Activated CD4-positive, alpha-beta T cell treated with anti-CD3 and anti-CD28 coated beads, Interleukin-2, amount 50 U/mL, for 1 hour (primary cell): ENCODE results near the gene TMIGD1.
"Not testable (repeated sequence)": the region's sequence is repeated elsewhere in the genome, so short reads cannot be mapped to it uniquely, and the experiment has no call there.

Experiments used
- DNase-seq: peaks from one replicate; pipeline ENCODE4 v3.0.0-alpha.2; 2020

TMIGD1 gene

DNA sequence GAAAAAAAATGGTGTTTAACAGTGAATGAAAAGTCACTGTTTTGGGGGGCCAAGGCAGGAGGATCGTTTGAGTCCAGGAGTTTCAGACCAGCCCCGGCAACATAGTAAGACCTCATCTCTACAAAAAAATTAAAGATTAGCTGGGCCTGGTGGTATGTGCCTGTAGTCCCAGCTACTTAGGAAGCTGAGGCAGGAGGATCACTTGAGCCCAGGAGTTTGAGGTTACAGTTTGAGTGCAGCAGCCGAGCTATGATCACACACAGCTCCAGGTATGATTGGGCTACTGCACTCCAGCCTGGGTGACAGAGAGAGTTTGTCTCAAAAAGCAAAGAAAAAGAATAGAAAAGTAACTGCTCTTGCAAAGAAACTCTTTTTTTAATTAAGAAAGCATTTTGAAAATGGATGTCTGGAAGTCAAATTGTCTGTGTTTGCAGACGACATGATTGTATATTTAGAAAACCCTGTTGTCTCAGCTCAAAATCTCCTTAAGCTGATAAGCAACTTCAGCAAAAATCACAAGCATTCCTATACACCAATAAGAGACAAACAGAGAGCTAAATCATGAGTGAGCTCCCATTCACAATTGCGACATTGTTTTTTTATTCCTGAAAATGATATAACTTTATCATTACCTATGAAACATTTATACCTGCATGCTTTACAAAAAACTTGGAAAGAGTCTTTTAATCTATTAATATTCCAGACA is 24.4 kb upstream of the TMIGD1 start:
- DNase-seq, result no peak

DNA sequence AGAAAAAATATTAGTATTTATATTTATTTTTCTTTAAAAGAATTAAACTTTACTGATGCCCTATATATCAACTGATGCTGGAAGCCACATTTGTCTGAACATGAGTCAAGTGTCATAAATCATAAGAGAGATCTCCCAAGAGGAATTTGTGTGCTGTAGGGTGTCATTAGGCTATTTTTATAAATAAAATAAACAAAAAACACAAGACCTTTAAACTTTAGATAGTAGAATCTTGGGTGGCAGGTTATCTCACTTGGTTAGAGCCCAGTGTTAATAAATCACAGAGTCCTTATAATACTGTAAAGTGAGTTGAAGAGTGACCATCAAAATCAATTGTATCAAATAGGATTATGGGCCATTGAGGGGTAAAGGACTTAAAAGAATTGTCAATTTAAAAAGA is 23.6 kb upstream of the TMIGD1 start:
- no peak for DNase-seq

DNA sequence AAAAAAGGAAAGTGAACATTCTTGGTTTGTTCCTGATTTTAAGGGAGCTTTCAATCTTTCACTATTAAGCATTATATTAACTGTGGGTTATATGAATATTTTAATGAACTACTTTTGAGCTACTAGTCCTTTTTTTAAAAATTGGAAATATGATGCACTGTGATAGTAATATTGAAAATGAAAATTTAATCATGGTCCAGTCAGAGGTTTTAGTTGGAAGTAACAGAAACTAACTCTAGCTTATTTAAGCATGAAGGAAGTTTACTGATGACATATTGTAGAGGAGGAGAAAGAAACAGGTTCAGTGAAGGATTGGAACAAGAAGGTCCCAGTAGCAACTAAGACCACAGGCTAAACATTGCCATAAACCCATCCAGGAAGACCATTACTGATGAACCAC is 20.8 kb upstream of the TMIGD1 start:
- DNase-seq, result no peak

DNA sequence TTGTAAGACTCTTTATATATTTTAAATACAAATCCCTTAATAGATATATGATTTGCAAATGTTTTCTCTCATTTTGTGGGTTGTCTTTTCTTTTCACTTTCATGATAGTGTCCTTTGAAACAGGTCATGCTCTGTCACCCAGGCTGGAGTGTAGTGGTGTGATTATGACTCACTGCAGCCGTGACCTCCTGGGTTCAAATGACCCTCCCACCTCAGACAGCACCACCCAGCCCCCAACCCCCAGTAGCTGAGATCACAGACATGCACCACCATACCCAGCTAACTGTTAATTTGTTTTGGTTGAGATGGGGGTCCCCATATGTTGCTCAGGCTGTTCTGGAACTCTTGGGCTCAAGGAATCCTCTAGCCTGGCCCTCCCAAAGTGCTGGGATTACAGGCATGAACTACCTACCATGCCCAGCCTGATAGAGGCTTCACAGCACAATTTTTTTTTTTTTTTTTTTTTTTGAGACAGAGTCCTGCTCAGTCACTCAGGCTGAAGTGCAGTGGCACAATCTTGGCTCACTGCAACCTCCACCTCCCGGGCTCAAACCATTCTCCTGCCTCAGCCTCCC is 18.5 kb upstream of the TMIGD1 start:
- DNase-seq, result no peak

DNA sequence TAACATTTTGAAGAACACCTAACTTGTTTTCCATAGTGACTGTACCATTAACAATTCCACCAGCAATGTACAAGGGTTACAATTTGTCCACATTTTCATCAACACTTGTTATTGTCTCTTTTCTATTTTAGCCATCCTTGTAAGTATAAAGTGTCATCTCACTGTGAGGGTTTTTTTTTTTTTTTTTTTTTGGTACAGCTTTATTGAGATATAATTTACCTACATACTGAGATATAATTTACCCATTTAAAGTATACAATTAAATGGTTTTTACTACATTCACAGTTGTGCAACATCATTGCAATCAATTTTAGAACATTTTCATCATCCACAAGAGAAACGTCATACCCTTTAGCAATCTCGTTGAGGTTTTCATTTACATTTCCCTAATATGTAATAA is 17.9 kb upstream of the TMIGD1 start:
- no peak for DNase-seq

DNA sequence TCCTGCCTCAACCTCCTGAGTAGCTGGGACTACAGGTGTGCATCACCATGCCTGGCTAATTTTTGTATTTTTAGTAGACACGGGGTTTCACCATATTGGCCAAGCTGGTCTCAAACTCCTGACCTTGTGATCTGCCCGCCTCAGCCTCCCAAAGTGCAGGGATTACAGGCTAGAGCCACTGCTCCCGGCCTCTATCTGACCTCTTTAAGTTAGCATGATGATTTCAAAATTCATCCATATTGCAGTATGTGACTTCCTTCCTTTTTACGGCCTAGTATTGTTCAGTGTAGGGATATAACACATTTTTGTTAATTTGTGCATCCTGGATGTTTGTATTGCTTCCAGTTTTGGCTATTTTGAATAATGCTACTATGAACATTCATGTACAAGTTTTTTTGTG is 17.4 kb upstream of the TMIGD1 start:
- DNase-seq, result not testable (repeated sequence)

DNA sequence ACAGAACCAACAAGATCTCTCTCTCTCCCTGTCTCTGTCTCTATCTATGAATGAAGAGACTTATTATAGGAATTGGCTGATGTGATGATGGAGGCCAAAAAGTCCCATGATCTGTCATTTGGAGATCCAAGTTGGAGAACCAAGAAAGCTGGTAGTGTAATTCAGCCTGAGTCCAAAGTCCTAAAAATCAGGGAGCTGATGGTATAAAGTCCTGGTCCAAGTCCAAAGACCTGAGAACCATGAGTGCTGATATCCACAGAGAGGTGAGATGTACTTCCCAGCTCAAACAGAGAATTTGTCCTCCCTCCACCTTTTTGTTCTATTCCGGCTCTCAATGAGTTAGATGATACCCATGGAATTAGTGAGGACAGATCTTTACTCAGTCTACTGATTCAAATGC is 15.4 kb upstream of the TMIGD1 start:
- no peak for DNase-seq

DNA sequence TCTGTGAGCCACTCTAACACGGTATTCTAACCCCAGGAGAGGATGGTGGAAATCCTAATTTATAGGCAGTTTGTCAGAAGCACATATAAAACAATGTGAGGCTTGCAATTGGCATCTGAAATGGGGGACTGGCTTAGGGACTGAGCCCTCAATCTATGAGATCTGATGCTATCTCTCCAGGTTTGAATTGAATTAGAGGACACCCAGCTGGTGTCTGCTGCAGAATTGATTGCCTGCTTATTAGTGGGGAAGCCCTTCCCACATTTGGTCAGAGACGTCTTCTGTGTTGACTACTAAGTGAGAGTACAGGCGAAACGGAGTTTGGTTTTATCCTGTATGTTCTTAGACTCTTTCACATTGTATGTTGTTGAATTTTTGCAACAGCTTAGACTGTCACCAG is 13.6 kb upstream of the TMIGD1 start:
- DNase-seq, result no peak

DNA sequence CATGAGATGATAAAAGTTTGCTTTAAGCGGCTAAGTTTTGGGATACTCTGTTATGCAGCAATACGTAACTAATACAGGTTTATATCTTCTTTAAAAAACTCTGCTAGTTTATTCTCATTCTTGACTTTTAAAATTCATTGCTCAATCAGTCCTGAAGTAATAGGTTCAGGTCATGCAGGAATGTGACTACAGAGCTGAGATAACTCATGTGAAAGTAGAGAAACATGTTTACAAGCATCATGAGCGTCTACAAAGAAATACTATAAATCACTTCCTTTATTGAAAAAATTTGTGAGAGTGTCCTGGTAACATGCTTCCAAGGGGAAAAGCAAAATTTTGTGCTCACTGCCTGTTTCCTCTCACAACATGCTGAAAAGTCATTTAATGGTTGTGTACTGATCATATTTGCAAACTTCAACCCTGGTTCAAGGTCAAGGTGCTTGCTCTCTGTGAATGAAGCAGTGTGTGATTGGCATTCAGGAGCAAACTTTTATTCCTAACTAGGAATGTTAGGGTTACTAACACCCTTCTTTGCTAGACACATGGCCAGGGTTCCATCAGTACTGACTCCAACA is 12.5 kb upstream of the TMIGD1 start:
- no peak for DNase-seq

DNA sequence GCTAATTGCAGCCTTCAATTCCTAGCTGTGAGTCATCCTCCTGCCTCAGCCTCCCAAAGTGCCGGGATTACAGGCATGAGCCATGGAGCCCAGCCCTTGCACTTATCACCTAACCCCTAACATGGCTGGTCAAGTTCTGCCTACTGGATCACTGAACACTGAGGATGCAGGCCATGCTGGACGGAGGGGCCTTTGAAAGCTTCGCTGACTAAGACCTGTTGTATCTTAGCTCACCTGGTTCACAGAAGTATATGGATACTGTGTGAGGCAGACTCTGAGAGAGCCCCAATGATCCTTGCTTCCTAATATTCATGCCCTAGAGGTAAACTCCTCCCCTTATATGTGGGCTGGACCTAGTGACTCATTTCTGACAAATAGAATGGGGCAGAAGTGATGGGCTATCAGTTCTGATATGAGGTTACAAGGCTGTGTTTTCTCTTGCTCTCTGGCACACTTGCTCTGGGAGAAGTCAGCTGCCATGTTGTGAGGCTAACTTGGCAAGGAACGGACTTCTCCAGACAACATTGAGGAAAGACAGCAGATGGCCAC is 11.7 kb upstream of the TMIGD1 start:
- no peak for DNase-seq

DNA sequence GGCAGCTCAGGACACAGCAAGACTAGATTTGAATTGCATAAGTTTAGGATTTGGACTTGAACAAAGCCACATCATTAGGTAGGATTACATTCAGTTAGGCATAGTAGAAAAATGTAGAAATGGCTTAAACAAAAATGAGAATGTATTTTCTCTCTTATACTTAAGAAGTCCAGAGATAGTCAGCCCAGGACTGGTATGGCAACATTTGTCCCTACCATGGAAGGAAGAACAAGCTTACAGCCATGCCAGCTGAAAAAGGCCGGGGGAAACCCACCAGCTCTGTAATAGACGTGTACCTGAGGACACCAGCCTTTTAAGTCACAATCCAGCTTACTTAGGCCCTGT is 11.2 kb upstream of the TMIGD1 start:
- no peak for DNase-seq

DNA sequence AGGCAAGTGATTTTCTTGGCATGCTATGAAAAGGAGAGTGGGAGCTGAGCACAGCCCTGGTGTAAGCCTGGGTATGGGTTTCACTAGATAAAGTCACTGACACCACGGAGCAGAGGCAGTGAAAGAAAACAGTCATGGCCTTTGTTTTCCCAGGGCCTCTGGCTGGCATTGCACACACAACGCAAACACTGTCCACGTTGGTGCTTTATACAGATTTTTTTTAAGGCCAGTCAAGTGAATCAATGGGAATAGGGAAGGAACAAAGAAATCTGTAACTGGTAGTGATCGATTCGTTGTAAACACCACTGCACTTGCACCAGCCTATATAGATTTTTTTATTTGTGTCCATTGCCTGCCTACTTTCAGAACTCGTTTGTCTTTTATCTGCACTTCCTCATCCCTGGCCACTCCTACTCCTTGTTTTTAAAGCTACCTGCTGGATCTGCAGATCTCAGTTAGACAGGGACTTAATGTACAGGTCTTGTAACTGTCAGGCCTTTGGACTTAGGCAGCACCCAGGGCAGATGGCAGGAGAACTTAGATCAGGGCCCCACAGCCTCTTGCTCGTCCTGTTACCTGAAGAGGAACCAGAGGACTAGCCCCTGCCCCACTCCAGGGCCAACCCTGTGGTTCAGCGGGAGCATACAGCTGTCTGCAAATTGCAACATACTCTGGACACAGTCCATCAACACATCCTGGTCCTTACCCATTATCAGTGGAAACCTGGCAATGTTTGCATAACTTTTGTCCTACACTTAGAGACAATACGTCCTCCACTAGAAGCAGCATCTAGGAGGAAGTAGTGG is 10.6 kb upstream of the TMIGD1 start:
- no peak for DNase-seq

DNA sequence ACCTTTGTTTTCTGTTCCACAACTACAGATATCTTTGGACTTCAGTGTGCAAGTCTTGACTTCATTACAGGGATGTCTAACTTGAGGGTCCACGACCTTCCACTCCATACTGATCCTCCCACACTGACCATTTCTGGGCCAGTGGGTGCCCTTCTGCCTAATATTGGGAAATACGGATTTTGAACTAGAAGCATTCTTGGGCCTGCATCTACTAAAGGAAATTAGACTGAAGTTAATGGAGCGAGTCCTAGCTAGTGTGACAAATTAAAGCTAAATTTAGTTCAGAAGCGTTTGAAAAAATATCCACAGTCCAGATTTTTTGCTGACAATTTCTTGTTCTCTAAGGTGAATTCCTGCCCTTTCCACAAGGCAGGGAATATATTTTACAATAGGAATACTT is 9.9 kb upstream of the TMIGD1 start:
- no peak for DNase-seq

DNA sequence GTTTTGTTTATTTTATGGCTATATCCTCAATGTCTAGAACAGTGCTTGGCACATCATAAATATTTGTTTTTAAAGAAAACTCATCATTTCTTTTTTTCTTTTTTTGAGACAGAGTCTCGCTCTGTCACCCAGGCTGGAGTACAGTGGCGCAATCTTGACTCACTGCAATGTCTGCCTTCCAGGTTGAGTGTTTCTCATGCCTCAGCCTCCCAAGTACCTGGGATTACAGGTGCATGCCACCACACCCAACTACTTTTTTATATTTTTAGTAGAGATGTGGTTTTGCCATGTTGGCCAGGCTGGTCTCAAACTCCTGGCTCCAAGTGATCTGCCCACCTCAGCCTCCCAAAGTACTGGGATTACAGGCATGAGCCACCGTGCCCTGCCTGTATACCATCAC is 9.4 kb upstream of the TMIGD1 start:
- DNase-seq, result not testable (repeated sequence)

DNA sequence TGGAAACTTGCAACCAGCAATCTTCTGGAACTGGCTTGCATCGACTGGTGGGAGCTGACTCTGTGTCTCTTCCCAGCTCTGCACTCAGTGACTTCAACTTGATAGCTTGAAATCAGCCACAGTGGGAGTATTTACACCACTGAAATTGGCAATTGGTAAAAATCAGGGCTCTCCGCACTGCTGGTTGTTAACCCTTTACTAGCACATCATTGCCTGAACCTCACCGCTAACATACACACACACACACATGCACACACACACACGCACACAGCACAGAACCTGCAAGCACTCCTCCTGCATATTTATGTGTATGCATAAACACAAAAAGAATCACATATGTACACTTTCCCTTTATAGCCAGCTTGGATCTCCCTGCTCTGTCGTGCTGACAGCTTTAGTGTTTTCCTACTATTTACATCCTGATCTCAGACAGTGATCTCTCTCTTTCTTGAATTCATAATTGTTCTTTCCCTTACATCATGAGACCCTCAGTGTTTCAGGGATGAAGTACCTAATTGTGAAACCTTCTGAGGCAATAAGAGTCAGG is 7.9 kb upstream of the TMIGD1 start:
- DNase-seq, result no peak

DNA sequence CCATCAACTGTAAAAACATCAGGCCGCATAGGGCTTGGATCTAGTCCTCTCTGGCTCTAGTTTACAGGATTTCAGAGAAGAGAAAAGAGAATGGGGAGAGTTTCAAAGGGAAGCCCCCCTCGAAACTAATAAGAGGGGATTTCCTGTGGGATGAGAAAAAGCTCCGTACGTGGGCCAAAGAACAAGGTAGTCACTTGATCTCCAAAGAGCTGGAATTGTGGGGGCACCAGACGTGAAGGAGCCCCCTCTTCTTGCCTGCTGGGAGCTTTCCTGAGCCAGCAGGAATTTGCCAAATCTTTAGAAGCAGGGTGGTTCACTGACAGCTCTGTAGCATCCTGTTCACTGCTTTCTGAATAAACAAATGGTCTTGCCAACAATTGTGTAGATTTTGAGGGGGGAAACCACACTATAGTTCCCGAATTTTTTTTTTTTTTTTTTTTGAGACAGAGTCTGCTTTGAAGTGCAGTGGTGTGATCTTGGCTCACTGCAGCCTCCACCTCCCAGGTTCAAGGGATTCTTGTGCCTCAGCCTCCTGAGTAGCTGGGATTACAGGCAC is 7.0 kb upstream of the TMIGD1 start:
- DNase-seq, result no peak

DNA sequence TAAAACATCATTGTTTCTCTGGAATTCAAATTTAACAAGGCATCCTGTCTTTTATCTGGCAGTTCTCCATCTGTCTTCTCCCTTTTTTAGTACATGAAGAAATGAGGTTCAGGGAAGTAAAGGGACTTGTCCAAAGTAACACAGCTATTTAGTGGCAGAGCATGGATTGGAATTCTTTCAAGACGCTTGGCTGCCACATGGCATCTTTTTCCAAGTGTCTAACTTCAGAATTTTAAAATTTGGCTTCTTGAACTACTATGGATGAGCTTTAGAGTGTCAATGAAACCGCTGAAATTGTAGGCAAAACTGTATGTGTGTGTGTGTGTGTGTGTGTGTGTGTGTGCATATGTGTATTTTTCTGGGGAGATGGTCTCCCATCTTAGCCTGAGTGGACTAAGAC is 5.2 kb upstream of the TMIGD1 start:
- DNase-seq, result no peak

DNA sequence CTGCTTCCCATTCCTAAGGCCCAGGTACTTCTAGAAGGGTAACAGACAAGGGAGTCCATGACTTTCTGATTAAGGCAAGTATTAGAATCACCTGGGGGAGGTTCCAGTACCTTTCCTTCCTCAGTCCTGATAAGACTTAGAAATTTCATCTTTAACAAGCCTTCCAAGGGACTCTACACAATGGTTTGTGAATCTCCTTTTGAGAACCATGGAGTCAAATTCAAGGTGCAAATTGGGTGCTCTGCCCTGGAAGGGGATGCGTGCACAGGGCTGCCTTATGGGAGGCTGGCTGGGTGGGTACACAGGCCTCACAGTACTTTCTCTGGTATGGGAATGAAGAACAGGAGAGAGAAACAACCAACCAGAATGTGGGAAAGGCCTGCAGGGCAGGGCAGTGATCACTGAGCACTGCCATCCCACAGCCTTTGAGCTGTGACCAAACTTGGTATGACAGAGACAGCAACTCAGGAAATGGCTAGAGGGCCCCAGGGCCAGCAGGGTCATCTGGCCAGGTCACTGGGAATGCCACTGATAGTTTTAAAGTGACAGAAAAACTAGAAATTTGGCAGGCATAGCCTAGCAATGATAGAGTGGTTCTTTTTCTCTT is 3.6 kb upstream of the TMIGD1 start:
- DNase-seq, result no peak

DNA sequence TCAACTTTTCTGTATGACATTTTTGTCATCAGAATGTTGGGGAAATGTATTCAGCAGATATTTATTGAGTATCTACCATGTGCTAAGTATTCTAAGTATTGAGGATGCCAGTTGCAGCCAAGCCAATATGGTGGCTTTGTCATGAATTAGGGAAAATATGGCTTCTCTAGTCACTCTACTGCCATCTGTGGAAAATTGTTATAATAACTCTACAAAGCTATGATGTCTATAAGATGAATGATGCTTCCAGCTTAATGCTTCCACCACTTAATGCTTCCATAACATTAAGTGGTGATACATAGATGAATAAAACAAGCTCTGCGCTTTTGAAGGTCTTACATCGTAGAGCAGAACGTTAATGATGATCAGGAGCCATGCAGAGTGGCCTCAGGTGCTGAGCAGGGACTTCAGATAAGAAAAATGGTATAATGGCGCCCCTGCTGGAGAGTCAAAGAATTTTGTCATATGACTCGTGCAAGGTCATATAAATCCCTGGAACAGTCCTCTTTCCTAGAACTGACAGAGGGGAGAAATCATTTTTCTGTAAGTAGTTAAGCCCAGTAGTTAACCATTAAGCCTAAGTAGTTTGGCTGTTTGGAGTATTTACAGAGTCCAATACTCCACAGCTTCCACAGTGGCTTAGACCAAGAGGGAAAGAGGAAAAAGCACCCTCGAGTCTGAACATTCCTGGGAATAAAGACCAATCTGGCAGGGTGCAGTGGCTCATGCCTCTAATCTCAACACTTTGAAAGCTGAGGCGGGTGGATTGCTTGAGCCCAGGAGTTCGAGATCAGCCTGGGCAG is 2.7 kb upstream of the TMIGD1 start:
- DNase-seq, result peak; percentile 53

DNA sequence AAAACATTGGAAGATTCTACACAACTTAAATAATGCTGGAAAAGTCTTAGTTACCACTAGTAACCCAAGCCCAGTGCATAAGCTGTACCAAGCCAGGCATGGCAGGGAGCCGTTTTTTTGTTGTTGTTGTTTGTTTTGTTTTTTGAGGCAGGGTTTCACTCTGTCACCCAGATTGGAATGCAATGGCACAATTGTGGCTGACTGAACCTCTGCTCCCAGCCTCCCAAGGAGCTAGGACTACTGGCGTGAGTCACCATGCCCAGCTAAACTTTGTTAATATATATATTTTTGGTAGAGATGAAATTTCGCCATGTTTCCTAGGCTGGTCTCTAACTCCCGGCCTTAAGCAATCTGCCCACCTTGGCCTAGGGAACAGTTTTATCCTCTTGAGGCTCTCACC is 564 bp upstream of the TMIGD1 start:
- no peak for DNase-seq

DNA sequence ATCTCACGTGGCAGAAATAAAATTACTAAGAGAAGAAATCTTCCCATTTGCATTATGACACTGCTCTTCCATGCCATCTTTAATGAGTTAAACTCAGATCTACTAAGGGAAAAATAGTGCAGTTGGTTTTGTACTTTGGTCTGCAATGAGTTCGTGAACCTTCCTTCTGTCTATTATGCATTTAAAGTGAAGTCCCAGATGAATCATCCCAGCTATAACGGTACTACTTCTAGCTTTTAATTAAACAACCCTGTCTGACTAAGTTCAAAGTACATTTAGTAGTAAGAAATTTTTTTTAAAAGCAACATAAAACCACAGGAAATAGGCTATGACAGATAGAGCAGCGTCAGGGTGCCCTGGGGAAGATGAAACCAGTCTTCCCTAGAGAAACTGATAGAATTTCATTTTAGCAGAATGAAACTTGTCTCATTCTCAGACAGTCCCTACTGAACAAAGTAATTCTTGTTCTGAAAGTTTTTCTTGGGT is 1.8 kb downstream of the TMIGD1 start:
- peak; percentile 50 for DNase-seq

DNA sequence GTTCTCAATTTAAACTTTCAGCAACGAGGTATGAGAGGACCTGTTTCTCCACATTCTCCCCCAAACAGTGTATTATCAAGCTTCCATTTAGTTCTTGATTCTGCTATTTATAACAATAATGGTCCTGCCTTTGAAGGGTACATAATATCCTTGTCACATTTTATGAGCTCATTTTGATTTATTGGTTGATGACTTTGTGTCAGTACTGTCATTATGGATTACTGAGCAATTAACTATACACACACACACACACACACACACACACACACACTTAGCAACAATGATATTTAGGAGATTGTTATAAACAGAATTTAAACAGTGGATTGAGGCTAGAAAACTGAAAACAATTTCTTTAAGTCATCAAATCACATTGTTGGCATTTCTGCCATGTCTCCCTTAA is 7.0 kb downstream of the TMIGD1 start:
- DNase-seq, result no peak
